Duodenal mucosa (tissue), 2 donors: ENCODE measurements around the gene KCND1.

Experiments
- H3K27ac ChIP-seq: one replicate; pipeline ENCODE4 v1.7.0; 2013; ENCODE audit warnings: low read depth, low read length
- H3K27me3 ChIP-seq, 2 donors: one replicate each; pipeline ENCODE4 v1.7.0; 2013; ENCODE audit warnings: low read length in 2 of 2, control low read depth in 1 of 2; ENCODE audit not compliant: insufficient read depth in 2 of 2, control insufficient read depth in 1 of 2
- H3K36me3 ChIP-seq, 2 donors: one replicate each; pipeline ENCODE4 v1.7.0; 2013; ENCODE audit warnings: low read length in 2 of 2, control low read depth in 1 of 2; ENCODE audit not compliant: insufficient read depth in 2 of 2, control insufficient read depth in 1 of 2
- H3K4me1 ChIP-seq, 2 donors: one replicate each; pipeline ENCODE4 v1.7.0; 2013; ENCODE audit warnings: low read length in 2 of 2, control low read depth in 1 of 2; ENCODE audit not compliant: insufficient read depth in 2 of 2, control insufficient read depth in 1 of 2
- H3K4me3 ChIP-seq, 2 donors: one replicate each; pipeline ENCODE4 v1.7.0; 2013; ENCODE audit warnings: low read length in 2 of 2, low read depth in 1 of 2
- H3K9ac ChIP-seq, 2 donors: one replicate each; pipeline ENCODE4 v1.7.0; 2013; ENCODE audit warnings: low read length in 2 of 2, low read depth in 1 of 2
- H3K9me3 ChIP-seq, 2 donors: one replicate each; pipeline ENCODE4 v1.7.0; 2013; ENCODE audit warnings: low read length in 2 of 2, control low read depth in 1 of 2; ENCODE audit not compliant: control insufficient read depth in 1 of 2

KCND1 gene

DNA sequence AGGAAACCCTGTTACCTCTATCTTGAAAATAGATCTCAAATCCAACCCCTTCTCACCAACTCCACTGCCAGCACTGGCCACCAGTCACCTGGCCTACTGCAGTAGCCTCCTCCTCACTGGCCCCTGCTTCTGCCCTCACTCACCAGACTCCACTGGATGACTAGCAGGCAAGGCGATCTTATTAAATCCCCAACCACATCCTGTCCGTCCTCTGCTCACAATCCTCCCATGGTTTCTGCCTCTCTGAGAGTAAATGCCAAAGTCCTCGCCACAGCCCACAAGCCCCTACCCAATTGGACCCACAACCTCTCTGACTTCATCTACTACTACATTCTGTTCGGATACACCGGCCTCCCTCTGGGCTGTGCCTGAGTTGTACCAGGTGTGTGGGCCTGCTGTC is 47.4 kb downstream of the KCND1 start:
- no peaks in the 10 kb centered on the region for H3K9me3 ChIP-seq
- H3K4me1 ChIP-seq, result peaks cover 7 to 18% of the 10 kb centered on the region in 2 donors
- no peak overlapping the region for H3K9ac ChIP-seq
- H3K27ac ChIP-seq, result no peak overlapping the region
- peaks cover 18 to 33% of the 10 kb centered on the region in 2 donors for H3K36me3 ChIP-seq
- H3K27me3 ChIP-seq, result no peaks in the 10 kb centered on the region
- no peak overlapping the region for H3K4me3 ChIP-seq

DNA sequence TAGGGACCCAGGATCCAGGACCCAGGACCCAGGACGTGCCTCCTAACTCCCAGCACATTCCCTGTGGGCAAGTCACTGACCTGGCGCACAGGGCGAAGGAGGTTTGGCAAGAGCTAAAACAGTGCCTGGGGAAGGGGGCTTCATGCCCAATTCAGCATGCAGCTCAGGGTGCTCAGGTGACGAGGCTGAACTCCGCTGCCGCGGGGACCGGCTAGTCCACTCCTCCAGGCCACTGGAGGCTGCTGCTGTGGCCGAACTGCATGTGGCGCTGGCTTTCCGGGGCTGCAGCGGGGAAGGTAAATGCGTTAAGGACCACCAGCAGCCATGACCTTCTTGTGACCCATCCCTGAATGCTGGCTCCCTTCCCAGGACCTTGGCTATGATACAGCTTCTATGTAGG is 47.9 kb downstream of the KCND1 start:
- H3K4me3 ChIP-seq, result no peak overlapping the region

DNA sequence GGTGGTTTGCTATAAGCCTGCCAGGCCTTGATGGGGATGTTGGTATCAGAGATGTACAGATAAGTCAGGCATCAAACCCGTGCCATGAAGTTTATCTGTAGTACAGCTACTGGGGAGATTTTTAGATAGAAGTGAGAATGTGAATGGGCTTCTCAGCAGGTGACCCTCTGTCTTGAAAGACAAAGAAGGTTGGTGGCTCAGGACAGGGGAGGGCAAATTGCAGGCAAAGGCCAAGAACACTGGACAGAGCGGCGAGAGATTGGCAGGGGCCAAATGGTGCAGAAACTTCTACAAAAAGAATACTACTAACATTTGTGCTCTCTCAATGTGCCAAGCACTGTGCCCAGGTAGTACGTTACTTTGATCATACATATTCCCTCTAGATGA is 50.9 kb downstream of the KCND1 start:
- peaks cover 13 to 14% of the 10 kb centered on the region in 2 donors for H3K4me1 ChIP-seq
- H3K9me3 ChIP-seq, result no peaks in the 10 kb centered on the region
- H3K27ac ChIP-seq, result no peak overlapping the region
- H3K9ac ChIP-seq, result peak overlapping the region in 1 of 2 donors; percentile 18
- peaks cover 9 to 32% of the 10 kb centered on the region in 2 donors for H3K36me3 ChIP-seq
- no peaks in the 10 kb centered on the region for H3K27me3 ChIP-seq
- peak overlapping the region in 1 of 2 donors; percentile 25 for H3K4me3 ChIP-seq

More for the DNA sequence above, 47.9 kb downstream of the KCND1 start:
- no peak overlapping the region for H3K27ac ChIP-seq
- H3K9ac ChIP-seq, result no peak overlapping the region
- H3K9me3 ChIP-seq, result no peaks in the 10 kb centered on the region
- no peaks in the 10 kb centered on the region for H3K27me3 ChIP-seq
- peaks cover 7 to 18% of the 10 kb centered on the region in 2 donors for H3K4me1 ChIP-seq
- H3K36me3 ChIP-seq, result peaks cover 18 to 33% of the 10 kb centered on the region in 2 donors

GRCh38 chrX:48919947-48920717 is 51.5 kb downstream of the KCND1 start:
- Histone ChIP-seq H3K27ac (peak overlapping the region; percentile 73), H3K9ac (peak overlapping the region; percentile 47 to 49), H3K36me3 (peaks cover 5 to 35% of the 10 kb centered on the region in 2 donors), H3K27me3 (no peaks in the 10 kb centered on the region), H3K4me3 (peak overlapping the region; percentile 58 to 61), H3K9me3 (no peaks in the 10 kb centered on the region), H3K4me1 (peaks cover 13 to 14% of the 10 kb centered on the region in 2 donors)

DNA sequence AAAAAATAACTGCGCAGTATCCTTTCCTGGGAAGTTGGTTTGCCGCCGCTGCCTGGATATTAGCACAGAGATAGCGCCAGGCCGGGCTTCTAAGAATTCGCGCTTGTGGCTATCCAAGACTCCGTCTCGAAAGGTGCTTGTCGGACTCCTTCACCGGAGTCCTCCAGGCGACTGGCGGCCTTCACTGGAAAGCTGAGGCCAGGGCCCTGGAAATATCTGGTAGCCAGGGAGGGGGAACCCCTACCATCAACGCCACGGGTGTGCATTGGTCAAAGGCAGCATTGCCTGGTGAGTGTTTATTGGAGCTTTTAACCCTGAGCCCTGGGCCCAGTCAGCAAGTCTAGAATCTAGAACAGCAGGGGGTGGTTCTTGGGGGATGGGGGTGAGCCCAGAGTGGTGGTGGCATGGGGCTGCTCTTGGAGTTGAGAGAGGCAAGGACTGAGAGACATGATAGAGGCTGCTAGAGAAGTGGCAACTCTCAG is 52.2 kb downstream of the KCND1 start:
- Histone ChIP-seq H3K4me1 (peaks cover 13 to 14% of the 10 kb centered on the region in 2 donors), H3K4me3 (peak overlapping the region; percentile 58 to 61), H3K27ac (peak overlapping the region; percentile 73), H3K27me3 (no peaks in the 10 kb centered on the region), H3K9me3 (no peaks in the 10 kb centered on the region), H3K9ac (peak overlapping the region; percentile 38 to 49), H3K36me3 (peaks cover 11 to 38% of the 10 kb centered on the region in 2 donors)

- Histone ChIP-seq H3K36me3 (peaks cover 16 to 38% of the 10 kb centered on the region in 2 donors), H3K9me3 (no peaks in the 10 kb centered on the region), H3K27ac (peak within 1 kb of the TSS; percentile 73), H3K27me3 (no peaks in the 10 kb centered on the region), H3K4me1 (peaks cover 13 to 14% of the 10 kb centered on the region in 2 donors), H3K4me3 (peak within 1 kb of the TSS; percentile 73 to 74), H3K9ac (peak within 1 kb of the TSS; percentile 61 to 69)
These were observed 52.9 kb downstream of the KCND1 start, which contains the start of gene PIM2 for GRCh38 chrX:48918643-48919340. Gene PIM2, minus strand, starts transcription at chrX:48919024. Its CDS starts 190 bp downstream, at chrX:48918834.

DNA sequence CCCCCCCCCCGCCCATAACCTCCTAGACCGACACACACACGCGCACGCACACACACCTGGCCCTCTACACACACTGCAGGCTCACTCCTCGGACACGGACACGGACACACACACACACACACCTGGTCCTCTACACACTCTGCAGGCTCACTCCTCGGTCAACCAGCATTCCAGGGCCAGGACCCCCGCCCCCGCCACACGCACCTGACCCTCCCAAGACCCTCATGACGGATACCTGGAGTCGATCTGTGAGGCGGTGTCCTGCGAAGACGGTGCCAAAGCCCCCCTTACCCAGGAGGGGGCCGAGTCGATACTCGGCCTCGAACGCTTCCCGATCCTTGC is 53.4 kb downstream of the KCND1 start:
- peak overlapping the region; percentile 44 for H3K27ac ChIP-seq
- H3K9me3 ChIP-seq, result no peaks in the 10 kb centered on the region
- peaks cover 13 to 14% of the 10 kb centered on the region in 2 donors for H3K4me1 ChIP-seq
- no peaks in the 10 kb centered on the region for H3K27me3 ChIP-seq
- peak overlapping the region; percentile 61 to 69 for H3K9ac ChIP-seq
- H3K36me3 ChIP-seq, result peaks cover 14 to 35% of the 10 kb centered on the region in 2 donors
- peak overlapping the region; percentile 73 to 74 for H3K4me3 ChIP-seq

DNA sequence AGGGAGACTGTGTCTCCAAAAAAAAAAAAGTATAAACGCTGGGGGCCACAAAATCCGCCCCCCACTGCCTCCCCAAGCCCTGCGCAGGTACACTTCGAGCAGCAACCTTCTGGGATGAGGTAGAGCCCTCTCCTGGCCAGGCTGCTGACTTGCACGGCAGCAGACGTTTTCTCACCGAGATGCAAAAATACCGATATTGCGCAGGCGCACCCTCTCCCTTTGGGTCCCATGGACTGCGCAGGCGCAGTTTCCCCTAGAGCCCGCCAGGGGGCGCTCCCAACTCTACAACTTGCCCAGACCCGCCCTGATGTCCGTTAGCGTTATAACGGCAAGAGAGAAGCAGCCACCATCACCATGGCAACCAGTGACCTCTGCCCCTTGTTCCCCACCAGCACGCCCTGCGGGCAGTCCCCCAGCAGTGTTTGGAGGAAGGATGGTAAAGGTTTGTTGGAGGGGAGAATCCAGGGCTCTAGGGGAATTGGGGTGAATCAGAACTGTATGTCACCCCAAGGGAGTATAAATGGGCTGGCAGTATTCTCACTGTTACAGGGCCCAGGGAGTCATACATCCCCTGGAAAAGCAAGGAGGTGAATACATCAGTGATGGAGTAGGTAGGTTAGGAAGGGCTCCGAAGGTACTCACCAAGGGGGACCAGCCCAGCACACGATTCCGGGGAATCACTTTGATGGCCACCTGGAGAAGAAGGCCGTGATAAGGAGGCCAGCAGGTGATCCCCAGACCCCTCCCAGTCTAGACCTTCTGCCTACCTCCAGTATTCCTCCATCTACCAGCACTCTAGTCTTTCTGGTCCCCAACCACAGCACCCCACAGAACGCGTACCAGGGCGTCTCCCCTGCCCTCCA is 54.3 kb downstream of the KCND1 start:
- peak overlapping the region; percentile 73 to 74 for H3K4me3 ChIP-seq
- H3K36me3 ChIP-seq, result peaks cover 14 to 28% of the 10 kb centered on the region in 2 donors
- peaks cover 13 to 19% of the 10 kb centered on the region in 2 donors for H3K4me1 ChIP-seq
- peak overlapping the region; percentile 61 to 69 for H3K9ac ChIP-seq
- H3K27me3 ChIP-seq, result no peaks in the 10 kb centered on the region
- H3K9me3 ChIP-seq, result no peaks in the 10 kb centered on the region
- peak overlapping the region; percentile 25 for H3K27ac ChIP-seq

- no peak overlapping the region for H3K9ac ChIP-seq
- peak overlapping the region in 1 of 2 donors; percentile 48 for H3K4me3 ChIP-seq
- H3K9me3 ChIP-seq, result no peaks in the 10 kb centered on the region
- peaks cover 9 to 26% of the 10 kb centered on the region in 2 donors for H3K4me1 ChIP-seq
- H3K36me3 ChIP-seq, result peaks cover 14 to 25% of the 10 kb centered on the region in 2 donors
- no peak overlapping the region for H3K27ac ChIP-seq
- H3K27me3 ChIP-seq, result no peaks in the 10 kb centered on the region
These were observed 56.8 kb downstream of the KCND1 start for GRCh38 chrX:48914593-48915493.
